CD14-positive monocyte (primary cell): ENCODE data around the gene GRAMD2B. TPM values are rescaled to one million over a fixed set of nuclear protein-coding genes. Genes with fewer than 3 reads are reported as not detected.

Experiments used
- DNase-seq, 3 donors: peaks; one replicate each; pipeline ENCODE4 v3.0.0-alpha.2; 2011 to 2022
- H2AFZ ChIP-seq: 2 replicates; pipeline ENCODE4 v1.6.0; 2012; ENCODE audit warnings: mild to moderate bottlenecking, low read depth, low read length, inconsistent platforms; ENCODE audit not compliant: insufficient read depth, poor library complexity, severe bottlenecking
- H3K27ac ChIP-seq, 2 donors: 1 replicate in 1 of 2; 2 replicates in 1 of 2; pipeline ENCODE4 v1.5.1; 2012 to 2013; ENCODE audit warnings: low read length in 2 of 2, control low read depth in 1 of 2, inconsistent platforms in 1 of 2, low read depth in 1 of 2, mild to moderate bottlenecking in 1 of 2
- H3K27me3 ChIP-seq, 2 donors: one replicate each; pipeline versions ENCODE4 v1.6.0 to v1.6.1; 2011 to 2013; ENCODE audit warnings: low read length in 2 of 2; ENCODE audit not compliant: control insufficient read depth in 2 of 2, insufficient read depth in 2 of 2
- H3K36me3 ChIP-seq, 2 donors: replicated peaks in 1 of 2; 1 replicate in 1 of 2; 2 replicates in 1 of 2; pipeline versions ENCODE4 v1.5.1 to v1.6.1; 2012 to 2013; ENCODE audit warnings: low read length in 2 of 2, control low read depth in 1 of 2, inconsistent platforms in 1 of 2, mild to moderate bottlenecking in 1 of 2; ENCODE audit not compliant: insufficient read depth in 2 of 2, control insufficient read depth in 1 of 2
- H3K4me1 ChIP-seq, 2 donors: 1 replicate in 1 of 2; 2 replicates in 1 of 2; pipeline versions ENCODE4 v1.5.1 to v1.6.1; 2012 to 2013; ENCODE audit warnings: low read length in 2 of 2, control low read depth in 1 of 2, inconsistent platforms in 1 of 2, mild to moderate bottlenecking in 1 of 2, moderate library complexity in 1 of 2; ENCODE audit not compliant: insufficient read depth in 2 of 2, control insufficient read depth in 1 of 2
- H3K4me2 ChIP-seq: replicated peaks from 2 replicates; pipeline ENCODE3; 2012; ENCODE audit warnings: low read length, moderate library complexity, mild to moderate bottlenecking; ENCODE audit not compliant: poor library complexity, severe bottlenecking; ENCODE audit errors: extremely low read depth
- H3K4me3 ChIP-seq, 3 experiments: fragments of 200-600 bp in 1 of 3; sonication (generic) in 1 of 3; replicated peaks in 1 of 3; 1 replicate in 2 of 3; 2 replicates in 1 of 3; pipeline ENCODE4 v1.5.1; 2011 to 2013; ENCODE audit warnings: low read length in 3 of 3, mild to moderate bottlenecking in 3 of 3, control low read depth in 2 of 3, low read depth in 2 of 3, inconsistent platforms in 1 of 3, moderate library complexity in 1 of 3
- H3K79me2 ChIP-seq: 2 replicates; pipeline ENCODE4 v1.6.0; 2012; ENCODE audit warnings: mild to moderate bottlenecking, control low read depth, inconsistent platforms, low read length, moderate library complexity; ENCODE audit not compliant: insufficient read depth
- H3K9ac ChIP-seq: 2 replicates; pipeline ENCODE4 v1.6.0; 2017; ENCODE audit warnings: low read length, mild to moderate bottlenecking; ENCODE audit not compliant: insufficient read depth, poor library complexity, severe bottlenecking
- H3K9me3 ChIP-seq, 2 donors: replicated peaks in 1 of 2; 1 replicate in 1 of 2; 2 replicates in 1 of 2; pipeline versions ENCODE4 v1.5.1 to v1.6.1; 2012 to 2013; ENCODE audit warnings: low read length in 2 of 2, control low read depth in 1 of 2; ENCODE audit not compliant: control insufficient read depth in 1 of 2, insufficient read depth in 1 of 2
- H4K20me1 ChIP-seq: 2 replicates; pipeline ENCODE4 v1.6.0; 2012; ENCODE audit warnings: mild to moderate bottlenecking, low read length, control low read depth, moderate library complexity; ENCODE audit not compliant: insufficient read depth
- H3K27ac Mint-ChIP-seq, 7 donors: one replicate each; pipeline ENCODE4 v1.8.0; 2020; ENCODE audit warnings: mild to moderate bottlenecking in 7 of 7, mixed read lengths in 7 of 7, moderate library complexity in 6 of 7, inconsistent platforms in 2 of 7
- H3K27me3 Mint-ChIP-seq, 3 donors: one replicate each; pipeline ENCODE4 v1.8.0; 2021 to 2022; ENCODE audit warnings: low read depth in 3 of 3, mild to moderate bottlenecking in 3 of 3, mixed read lengths in 3 of 3, moderate library complexity in 3 of 3, inconsistent platforms in 1 of 3
- H3K36me3 Mint-ChIP-seq, 2 donors: one replicate each; pipeline ENCODE4 v1.8.0; 2020; ENCODE audit warnings: mixed read lengths in 2 of 2, inconsistent platforms in 1 of 2, mild to moderate bottlenecking in 1 of 2
- H3K4me1 Mint-ChIP-seq: one replicate; pipeline ENCODE4 v1.8.0; 2020; ENCODE audit warnings: mild to moderate bottlenecking, mixed read lengths
- H3K4me3 Mint-ChIP-seq, 2 donors: one replicate each; pipeline ENCODE4 v1.8.0; 2020; ENCODE audit warnings: mild to moderate bottlenecking in 2 of 2, mixed read lengths in 2 of 2, moderate library complexity in 1 of 2
- H3K9me3 Mint-ChIP-seq, 7 donors: one replicate each; pipeline ENCODE4 v1.8.0; 2020 to 2022; ENCODE audit warnings: mixed read lengths in 7 of 7, mild to moderate bottlenecking in 6 of 7, moderate library complexity in 6 of 7, inconsistent platforms in 2 of 7
- CTCF ChIP-seq: fragments of 200-600 bp; IDR thresholded peaks from one replicate; pipeline ENCODE4 v1.8.0; 2022; ENCODE audit warnings: antibody characterized with exemption, mild to moderate bottlenecking
- WGBS: methylation state at CpG from one replicate; pipeline ENCODE4 v1.1.5; 2013; ENCODE audit warnings: missing lambda C conversion rate; ENCODE audit not compliant: insufficient coverage; 5-methylcytosine and 5-hydroxymethylcytosine counted together
- intact Hi-C, 2 donors: fragments of 100-400 bp; cut with micrococcal nuclease; formaldehyde crosslinking; loops; one replicate each; pipeline versions ENCODE4 v1.15.0 to v1.15.1; 2023
- polyA plus RNA-seq, 3 donors: library from polyadenylated mRNA; depleted of rRNA in 1 of 3; unstranded in 2 of 3; stranded (reverse) in 1 of 3; fragments of 300-500 nt in 2 of 3; fragments of >200 nt in 1 of 3; fragmentation: Illumina TruSeq in 2 of 3; gene quantifications; 1 replicate in 2 of 3; 2 replicates in 1 of 3; pipeline ENCODE4 v1.2.3, GENCODE V29; 2012 to 2021

The GRAMD2B gene
- polyA plus RNA-seq, 3 donors: 0.79 to 1.2 (median 1.1) TPM

- Histone ChIP-seq H3K4me3 (no peak overlapping the region), H3K4me1 (no peaks in the 10 kb centered on the region), H3K4me2 (no peak overlapping the region), H3K9me3 (no peaks in the 10 kb centered on the region), H3K79me2 (no peaks in the 10 kb centered on the region), H3K27ac (no peak overlapping the region), H3K9ac (no peak overlapping the region), H4K20me1 (no peaks in the 10 kb centered on the region), H2AFZ (no peak overlapping the region), H3K36me3 (no peaks in the 10 kb centered on the region), H3K27me3 (no peaks in the 10 kb centered on the region)
- Mint-ChIP-seq H3K27me3 (no peaks in the 10 kb centered on the region), H3K36me3 (peaks cover 0 to 3% of the 10 kb centered on the region in 2 donors), H3K4me3 (no peak overlapping the region), H3K9me3 (no peaks in the 10 kb centered on the region), H3K4me1 (no peaks in the 10 kb centered on the region), H3K27ac (no peak overlapping the region)
- intact Hi-C loops: no loop called here
- WGBS: 95% methylated on average over 6 of the region's 7 CpGs
- TF ChIP-seq CTCF: no peak
- DNase-seq: no peak
Observed at GRCh38 chr5:126464959-126465358, 41.8 kb downstream of the GRAMD2B start.

- H3K36me3 ChIP-seq: peaks cover 0 to 2% of the 10 kb centered on the region in 2 donors
- no peaks in the 10 kb centered on the region for H3K27me3 ChIP-seq
- intact Hi-C loops: no loop called here
- no peak overlapping the region for H3K4me3 ChIP-seq
- no peaks in the 10 kb centered on the region for H3K79me2 ChIP-seq
- Mint-ChIP-seq H3K36me3 (peaks cover 0 to 3% of the 10 kb centered on the region in 2 donors), H3K27ac (no peak overlapping the region), H3K27me3 (no peaks in the 10 kb centered on the region), H3K4me3 (no peak overlapping the region), H3K4me1 (no peaks in the 10 kb centered on the region), H3K9me3 (no peaks in the 10 kb centered on the region)
- no peak overlapping the region for H3K9ac ChIP-seq
- no peaks in the 10 kb centered on the region for H4K20me1 ChIP-seq
- H3K9me3 ChIP-seq: no peaks in the 10 kb centered on the region
- TF ChIP-seq CTCF: no peak
- no peak overlapping the region for H3K27ac ChIP-seq
- H3K4me1 ChIP-seq: no peaks in the 10 kb centered on the region
- no peak overlapping the region for H2AFZ ChIP-seq
- H3K4me2 ChIP-seq: no peak overlapping the region
- WGBS: no CpG with 5 or more reads among the region's 3 CpGs
- no peak for DNase-seq
Observed at GRCh38 chr5:126468091-126468490, 44.9 kb downstream of the GRAMD2B start.
